Endothelial cell of hepatic sinusoid (primary cell): ENCODE measurements around the gene NGF.

Source experiments
- in situ Hi-C: cut with HindIII; loops from 2 replicates; pipeline ENCODE4 v1.10.0; 2017; ENCODE audit warnings: low sequenced_read_pairs

Gene NGF

DNA sequence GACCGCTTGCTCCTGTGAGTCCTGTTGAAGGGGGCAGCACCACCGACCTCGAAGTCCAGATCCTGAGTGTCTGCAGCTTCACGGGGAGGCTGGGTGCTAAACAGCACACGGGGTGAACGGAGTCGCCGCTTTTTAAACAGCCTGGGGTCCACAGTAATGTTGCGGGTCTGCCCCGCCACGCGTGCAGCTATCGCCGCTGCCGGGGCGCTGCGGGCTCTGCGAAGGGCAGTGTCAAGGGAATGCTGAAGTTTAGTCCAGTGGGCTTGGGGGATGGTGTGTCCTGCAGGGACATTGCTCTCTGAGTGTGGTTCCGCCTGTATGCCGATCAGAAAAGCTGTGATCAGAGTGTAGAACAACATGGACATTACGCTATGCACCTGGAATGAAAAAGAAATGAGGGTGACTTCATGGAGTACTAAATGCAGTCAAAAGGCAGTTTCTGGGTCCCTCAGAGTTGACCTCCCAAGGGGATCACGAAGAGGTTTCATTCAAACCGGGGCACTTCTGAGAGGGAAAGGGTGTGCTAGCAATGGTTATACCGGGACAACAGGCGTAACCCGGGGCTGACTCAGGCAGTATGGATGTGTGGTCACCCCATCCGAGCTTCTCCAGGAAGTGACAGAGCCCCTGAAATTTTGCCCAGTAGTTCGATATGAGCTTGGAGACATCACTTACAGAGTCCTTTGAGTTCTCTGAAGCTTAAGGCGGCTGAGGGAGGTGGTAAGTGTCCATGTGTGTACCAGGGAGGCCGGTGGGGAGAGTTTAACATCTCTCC, 51.4 kb downstream of the NGF start:
- in situ Hi-C loops = no loop called here

DNA sequence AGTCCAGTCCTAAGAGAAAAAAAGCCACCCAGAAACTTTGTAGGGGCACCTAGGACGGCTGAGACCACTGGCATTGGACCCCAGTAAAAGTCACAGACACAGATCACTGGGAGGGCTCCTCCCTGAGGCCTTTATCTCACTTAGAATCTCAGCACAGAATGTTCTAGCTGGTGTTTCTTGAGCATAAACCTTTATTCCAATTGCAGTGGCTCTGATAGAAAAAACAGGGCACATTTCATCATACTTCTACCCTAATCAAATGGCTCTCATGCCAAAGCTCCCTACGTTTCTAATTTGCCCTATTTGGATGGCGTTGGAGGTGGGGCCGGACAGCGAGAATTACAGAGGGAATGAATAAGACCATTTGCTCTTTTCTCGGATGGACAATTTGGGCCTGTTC, 53.8 kb downstream of the NGF start:
- in situ Hi-C loops = no loop called here

DNA sequence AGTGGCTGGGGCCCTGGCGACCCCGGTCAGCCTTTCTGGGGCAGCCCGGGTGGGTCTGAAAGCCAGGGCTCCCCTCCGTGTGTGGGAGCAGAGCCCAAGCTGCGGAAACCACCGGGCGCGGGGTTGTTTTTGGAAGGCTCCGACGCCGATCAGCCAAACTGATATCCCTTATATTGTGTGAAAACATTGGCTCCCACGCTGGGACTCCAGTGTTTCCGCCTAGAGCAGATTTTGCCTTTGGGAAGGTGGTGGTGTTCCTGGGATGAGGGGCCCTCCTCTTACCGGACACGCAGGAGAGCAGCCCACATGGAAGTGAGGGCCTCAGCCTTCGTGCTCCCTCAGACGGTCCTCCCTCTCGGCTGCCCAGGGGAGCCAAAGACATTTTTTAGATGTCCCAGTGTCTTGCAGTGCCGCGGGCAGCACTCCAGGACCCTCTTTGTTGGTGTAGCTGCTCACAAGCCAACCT, 54.3 kb downstream of the NGF start:
- in situ Hi-C loops = no loop called here

DNA sequence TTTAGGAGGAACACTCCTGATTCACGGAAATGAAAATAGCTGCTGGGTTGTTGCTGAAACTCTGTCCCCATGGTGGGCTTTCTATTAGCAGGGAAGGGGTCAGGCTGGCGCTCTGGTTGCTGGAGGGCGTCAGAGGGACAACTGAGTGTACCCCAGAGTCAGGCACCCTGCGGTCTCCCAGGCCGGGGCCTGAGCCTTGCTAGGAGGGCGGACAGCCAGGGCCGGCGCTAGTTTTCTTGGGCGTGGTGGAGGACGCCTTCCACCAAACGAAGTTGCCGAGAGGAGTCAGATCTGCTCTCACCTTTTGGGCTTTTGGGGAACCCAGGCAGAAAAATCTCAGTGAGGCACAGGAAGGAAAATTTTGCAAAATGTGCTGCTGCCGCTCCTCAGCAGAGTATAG, 54.8 kb downstream of the NGF start:
- in situ Hi-C loops = no loop called here

DNA sequence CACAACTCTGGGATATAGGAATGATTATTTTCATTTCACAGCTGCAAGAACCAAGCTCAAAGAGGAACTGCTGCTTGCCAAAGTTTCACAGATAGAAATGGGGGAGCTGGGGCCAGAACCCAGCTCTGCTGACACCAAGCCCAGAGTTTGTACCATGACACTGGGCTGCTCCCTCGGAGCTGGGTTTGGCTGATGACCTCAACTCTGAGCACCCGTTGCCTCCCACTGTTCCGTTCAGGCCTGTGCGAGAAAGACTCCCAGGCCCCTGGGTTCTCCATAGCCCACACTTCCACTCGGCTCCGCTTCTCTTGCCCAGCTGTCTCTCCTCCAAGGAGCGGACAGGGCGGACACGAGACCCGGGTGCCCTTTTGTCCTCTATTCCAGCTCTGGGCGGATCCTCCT, 55.2 kb downstream of the NGF start:
- in situ Hi-C loops = no loop called here

DNA sequence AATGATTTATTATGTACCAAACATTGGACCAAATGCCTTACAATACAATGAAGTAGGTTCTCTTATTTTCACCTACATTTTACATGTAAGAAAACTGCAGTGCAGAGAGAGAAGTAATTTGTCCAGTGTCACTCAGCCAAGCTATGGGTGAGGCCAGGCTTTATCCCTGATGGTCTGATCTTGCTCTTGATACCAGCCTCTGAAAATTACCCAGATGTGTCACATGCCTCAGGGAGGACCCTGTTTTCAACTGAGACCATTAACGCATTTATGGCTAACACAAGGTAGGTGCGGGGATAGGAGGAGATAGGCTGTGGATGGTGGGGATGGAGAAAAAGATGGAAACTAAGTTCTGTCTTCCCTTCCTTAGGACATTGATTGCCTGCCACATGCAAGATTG, 56.9 kb downstream of the NGF start:
- in situ Hi-C loops = no loop called here

DNA sequence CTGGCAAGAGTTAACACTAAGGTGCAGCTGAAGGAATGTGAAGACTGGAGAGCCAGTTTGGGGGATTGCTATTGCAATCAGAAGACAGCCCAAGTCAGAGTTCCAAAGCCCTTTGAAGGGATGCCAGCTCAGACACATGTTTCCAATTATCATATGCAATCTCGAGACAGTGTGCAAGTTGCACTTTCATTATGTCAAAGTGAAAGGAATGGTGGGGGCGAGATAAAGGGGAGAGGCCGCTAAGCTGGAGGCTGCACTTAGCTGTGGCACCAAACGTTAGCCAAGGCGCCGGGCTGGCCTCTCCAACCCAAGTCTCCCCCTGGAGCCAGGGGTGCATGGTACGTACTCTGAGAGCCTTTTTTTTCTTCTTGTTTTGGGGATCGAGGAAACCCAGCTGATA, 58.0 kb downstream of the NGF start:
- in situ Hi-C loops = no loop called here

DNA sequence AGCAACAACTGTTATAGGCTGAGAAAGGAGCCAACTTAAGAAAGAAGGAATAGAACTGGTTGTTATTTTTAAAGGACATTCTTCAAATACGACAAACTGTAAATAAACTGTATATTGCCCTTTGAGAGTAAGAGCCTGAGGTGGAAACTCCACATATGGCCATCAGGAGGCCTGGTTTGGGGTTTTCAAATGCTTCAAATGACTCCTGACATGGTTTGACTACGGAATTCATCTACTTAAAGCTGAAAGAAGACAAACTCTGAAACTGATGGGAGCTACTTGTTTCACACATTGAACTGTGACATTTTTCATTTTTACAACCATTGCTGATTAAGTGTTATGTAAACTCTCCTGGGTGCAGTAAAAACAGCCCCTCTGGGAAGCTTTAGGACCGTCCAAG, 59.8 kb downstream of the NGF start:
- in situ Hi-C loops = no loop called here

DNA sequence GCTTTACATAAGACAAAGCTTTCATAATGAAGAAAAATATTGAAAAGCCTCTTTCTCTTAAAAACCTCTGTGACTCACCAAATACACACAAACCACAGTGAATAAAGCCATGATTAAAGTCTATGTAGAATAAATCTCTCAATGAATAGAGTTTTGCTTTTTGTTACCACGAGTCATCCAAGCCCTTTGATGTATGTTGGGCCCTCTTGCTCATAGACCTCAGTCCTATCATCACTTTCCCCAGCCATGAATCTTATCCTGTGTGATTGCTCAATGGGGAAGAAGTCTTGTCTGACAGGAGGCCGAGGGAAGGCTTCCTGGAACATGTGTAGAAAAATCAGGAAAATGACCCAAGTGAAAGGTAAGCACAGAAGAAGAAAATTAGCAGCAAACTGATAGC, 60.8 kb downstream of the NGF start:
- in situ Hi-C loops = no loop called here

DNA sequence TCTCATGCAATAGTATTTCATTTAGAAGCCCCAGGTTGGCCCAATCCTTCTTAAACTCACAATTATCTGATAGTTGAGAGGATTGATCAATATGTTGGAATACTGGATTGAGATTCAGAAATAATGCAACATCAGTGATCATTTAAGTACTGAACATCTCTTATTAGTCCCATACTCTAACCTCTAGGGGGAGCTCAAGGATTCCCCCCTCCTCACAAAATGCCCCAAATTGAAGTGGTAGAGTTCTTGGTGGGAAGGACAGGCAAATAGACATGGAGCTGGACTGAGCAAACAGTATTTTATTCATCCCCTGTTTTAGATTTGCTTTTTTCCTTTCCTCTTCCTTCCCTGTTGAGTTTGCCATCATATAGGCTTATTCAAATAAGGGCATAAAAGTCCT, 62.8 kb downstream of the NGF start:
- in situ Hi-C loops = no loop called here

DNA sequence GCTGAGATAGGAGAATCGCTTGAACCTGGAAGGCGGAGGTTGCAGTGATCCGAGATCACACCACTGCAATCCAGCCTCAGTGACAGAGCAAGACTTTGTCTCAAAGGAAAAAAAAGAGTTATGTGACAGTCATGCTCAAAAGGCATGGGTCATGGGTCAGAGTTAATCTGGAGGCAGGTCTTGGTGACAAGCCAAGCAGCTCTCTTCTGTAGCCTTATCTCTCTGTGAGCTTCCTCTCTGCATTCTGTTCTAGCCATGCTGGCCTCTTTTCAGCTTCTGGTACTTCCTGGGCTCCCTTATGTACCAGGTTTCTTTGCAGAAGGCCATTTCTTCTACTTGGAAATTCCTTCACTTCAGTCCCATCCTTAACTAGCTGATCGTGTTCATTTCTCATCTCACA, 63.6 kb downstream of the NGF start:
- in situ Hi-C loops = no loop called here

DNA sequence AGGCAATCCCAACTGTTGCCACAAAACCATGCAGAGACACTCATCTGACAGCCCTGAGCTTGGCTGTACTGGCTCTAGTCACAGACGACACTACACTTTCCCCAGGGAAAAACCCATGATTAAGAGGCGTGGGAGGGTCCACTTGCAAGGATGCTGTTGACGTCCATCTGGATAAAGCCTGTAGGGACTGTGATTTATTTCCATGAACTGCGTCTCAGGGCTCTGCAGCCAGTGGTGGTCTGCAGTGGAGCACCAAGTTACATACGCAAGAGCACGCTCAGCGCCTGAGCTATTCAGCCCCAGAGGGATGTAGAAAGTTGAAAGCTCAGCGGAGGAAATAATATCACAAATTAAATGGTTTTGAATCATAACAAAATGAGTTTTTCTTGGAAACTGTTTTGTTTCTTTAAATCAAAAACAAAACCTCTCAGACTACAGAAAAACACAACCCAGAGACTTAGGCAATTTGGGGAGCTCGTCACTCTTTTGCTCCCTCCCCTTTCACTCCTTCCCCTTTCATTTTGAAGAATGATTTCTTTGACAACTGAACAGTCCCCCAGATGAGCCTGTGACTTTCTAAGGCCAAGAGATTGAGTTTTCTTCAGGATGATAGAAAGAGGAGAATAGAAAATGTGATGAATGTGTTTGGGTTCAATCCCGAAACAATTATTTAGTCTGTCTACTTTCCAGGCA, 71.2 kb downstream of the NGF start:
- in situ Hi-C loops = no loop called here

DNA sequence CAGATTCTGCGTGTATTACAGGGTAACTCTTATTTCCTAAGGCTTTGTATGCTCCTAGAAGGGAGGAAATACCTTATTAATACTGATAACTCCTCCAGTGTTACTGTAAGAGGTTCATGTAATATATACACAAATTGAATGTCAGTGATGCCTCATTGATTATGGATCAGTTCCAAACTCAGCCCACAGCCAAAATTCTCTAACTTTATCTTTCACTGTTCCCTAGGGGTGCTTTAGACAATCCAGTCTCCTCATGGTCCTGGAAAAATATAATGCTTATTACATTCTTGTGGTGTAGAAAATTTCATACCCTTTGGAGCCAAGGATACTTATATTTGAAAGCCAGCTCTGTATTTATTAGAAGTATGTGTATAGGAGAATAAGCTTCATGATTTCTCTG, 73.0 kb downstream of the NGF start:
- in situ Hi-C loops = no loop called here

DNA sequence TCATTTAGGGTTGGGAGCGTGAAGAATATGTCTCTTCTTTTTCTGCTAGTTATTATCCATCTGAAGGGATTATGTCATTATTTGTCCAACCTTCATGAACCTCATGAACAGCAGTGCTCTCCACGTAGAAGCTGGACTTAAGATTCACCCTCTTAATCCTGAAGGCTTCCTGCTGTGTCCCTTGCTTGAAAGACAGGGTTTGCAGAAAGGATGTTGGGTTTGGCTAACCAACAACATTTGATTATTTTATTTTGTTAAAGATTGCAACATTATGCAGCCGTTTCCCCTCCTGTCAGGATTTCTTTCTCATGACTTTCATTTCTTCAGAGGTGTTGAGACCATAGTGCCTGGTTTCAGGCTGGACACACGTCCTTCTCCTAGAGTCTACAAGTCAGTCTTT, 75.2 kb downstream of the NGF start:
- in situ Hi-C loops = no loop called here

DNA sequence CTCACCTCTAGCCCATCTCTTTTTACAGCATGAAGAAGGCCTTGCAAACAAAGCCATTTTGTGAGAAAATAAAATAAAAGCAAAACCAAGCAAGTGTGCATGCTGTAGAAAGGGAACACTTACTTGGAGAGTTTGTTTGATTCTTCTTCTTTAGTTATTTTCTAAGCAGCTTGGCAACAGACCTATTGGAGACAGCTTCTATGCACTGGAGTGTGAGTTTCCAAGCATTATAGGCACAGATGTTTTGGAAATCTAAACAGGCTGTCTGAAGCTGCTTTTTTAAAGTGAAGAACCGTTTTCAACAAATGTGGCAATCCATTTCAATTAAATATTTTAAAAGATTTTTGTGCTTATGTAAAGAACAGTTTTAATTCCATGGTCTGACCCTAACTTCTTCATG, 76.6 kb downstream of the NGF start:
- in situ Hi-C loops = no loop called here

DNA sequence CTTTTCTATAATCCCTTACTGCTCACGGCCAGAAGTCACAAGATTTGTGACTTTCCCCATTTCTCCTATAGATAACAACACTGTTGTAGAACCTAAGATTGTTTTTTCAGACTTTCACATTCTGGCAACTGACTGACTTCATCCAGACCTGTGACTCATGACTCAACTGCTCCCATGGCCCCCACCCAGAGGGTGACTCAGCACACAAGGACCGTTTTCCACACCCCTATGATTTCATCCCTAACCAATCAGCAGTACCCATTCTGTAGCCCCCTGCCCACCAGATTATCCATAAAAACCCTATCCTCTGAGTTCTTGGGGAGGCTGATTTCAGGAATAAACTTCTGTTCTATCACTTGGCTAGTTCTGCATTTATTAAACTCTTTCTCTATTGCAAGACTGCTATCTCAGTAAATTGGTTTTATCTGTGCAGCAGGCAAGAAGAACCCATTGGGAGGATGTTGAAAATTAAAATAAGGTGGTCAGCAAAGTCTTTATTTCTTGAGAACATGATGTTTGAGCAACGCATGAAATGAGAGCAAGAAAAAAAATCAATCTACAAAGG, 79.7 kb downstream of the NGF start:
- in situ Hi-C loops = no loop called here

DNA sequence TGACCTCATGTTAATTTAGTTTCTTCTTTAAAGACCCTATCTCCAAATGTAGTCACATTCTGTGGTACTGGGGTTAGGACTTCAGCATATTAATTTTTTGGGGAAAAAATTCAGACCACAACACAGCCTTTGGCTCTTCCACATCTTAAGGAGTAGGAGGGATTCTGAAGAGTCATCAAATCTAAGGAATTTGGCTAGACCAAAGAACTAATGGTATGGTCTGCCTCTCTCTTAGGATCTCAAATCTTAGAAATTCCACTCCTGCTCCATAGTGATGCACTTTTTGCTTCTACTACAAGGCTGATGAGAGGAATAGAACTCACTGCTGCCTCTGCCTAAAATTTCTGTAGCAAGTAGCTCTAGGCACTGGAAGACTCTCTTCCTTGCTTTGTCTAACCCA, 80.5 kb downstream of the NGF start:
- in situ Hi-C loops = no loop called here

DNA sequence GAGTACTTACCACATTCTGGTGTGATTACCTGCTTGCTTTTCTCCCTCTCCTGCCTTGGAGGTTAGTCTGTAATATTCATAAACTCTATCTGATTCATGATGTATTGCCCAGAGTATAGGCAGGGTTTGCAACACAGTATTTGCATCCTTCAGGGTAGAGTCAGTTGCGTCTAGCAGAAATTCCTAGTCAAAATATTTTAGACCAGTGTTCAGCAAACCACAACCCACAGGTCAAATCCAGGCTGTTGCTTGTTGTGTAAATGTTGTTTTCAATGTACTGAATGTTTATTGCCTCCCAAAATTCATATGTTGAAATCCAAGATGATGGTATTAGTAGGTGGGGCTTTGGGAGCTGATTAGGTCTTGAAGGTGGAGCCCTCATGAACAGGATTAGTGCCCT, 82.9 kb downstream of the NGF start:
- in situ Hi-C loops = no loop called here

DNA sequence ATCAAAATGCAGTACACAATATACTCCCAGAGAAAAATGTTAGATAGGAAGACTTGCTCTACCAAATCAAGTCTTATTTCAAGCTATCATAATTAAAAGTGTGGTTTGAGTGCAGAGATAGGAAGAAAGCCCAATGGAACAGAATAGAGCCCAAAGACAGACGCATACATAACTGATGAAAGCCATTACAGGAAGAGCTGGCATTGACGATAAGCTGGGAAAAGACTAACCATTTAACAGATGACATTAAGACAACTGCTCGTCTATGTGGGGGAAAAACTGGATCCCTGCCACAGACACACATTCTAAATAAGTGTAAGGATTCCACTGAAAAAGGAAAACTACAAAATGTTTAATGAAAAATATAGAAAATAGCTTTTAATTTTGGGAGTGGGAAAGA, 85.5 kb downstream of the NGF start:
- in situ Hi-C loops = no loop called here

DNA sequence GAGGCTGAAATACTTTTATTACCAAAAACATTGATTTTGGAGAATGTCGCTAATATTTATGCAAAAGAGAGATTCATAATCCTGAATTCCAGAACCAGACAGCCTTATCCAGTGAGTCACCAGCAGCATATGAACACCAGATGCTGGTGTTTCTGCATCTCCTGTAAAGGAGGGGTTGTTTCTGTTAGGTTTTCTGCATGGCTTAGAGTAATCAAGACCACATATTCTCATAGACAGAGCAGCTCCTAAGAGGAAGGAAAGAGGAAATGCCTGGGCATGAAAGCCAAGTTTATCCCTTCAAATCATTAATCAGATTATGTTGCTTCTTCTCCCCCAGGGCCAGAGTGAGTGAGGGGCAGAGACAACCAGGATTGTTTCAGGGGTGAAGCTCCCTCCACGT, 86.2 kb downstream of the NGF start:
- in situ Hi-C loops = no loop called here

DNA sequence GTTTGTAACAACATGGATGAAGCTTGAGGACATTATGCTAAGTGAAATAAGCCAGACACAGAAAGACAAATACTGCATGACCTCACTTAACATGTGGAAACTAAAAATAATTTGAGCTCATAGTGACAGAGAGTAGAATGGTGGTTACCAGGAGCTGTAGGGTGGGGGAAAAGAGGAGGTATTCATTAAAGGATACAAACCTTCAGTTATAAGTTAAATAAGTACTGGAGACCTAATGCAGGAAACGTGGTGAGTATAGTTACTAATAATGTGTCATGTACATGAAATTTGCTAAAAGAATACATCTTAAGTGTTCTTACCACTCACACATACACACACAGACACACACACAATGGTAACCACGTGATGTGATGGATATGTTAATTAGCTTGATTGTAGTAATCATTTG, 86.7 kb downstream of the NGF start:
- in situ Hi-C loops = no loop called here

DNA sequence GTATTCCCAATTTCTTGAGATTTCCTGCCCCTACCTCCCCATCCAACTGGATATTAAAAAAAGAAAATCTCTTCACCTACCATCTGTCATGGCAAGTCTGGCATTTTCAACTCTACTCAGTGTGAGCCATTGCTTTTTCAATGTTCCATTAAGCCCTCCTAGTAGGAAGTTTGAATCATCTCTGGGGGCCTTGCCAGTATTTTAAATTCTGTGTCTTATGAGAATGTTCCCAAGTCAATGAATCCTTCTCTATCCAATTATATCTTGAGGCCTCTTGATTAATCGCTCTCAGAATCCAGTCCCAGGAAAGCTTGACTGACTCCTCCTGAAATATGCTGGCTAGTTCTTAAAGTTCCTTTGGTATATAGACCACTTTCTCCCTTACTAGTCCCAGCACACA, 91.5 kb downstream of the NGF start:
- in situ Hi-C loops = no loop called here
